Superior temporal gyrus (tissue), 1 donor: ENCODE data around the gene KCNIP2.
A peak's percentile ranks its signal among the peaks of the same experiment; 100 is the strongest.

Experiments
- DNase-seq: peaks from one replicate; pipeline ENCODE4 v3.0.0-alpha.2; 2016; ENCODE audit errors: extremely low spot score

Gene KCNIP2

GRCh38 chr10:101851411-101852116 lies 8.0 kb upstream of the KCNIP2 start:
- no peak for DNase-seq

- DNase-seq = peak; percentile 50
Measured at GRCh38 chr10:101850749-101851148, 7.1 kb upstream of the KCNIP2 start.

GRCh38 chr10:101848894-101849351 lies 5.3 kb upstream of the KCNIP2 start:
- DNase-seq = no peak

GRCh38 chr10:101848408-101848807 lies 4.8 kb upstream of the KCNIP2 start:
- no peak for DNase-seq

- no peak for DNase-seq
Measured at GRCh38 chr10:101845893-101846292, 2.3 kb upstream of the KCNIP2 start.

- no peak for DNase-seq
Measured at GRCh38 chr10:101841826-101842225, 1.8 kb downstream of the KCNIP2 start.

GRCh38 chr10:101840741-101841453 lies 2.7 kb downstream of the KCNIP2 start:
- peak; percentile 90 for DNase-seq

GRCh38 chr10:101840102-101840684 lies 3.4 kb downstream of the KCNIP2 start:
- no peak for DNase-seq

- DNase-seq = no peak
Measured at GRCh38 chr10:101839416-101840063, 4.1 kb downstream of the KCNIP2 start.

- no peak for DNase-seq
Measured at GRCh38 chr10:101839002-101839401, 4.6 kb downstream of the KCNIP2 start.

- no peak for DNase-seq
Measured at GRCh38 chr10:101838416-101838970, 5.1 kb downstream of the KCNIP2 start.

GRCh38 chr10:101837748-101838147 lies 5.9 kb downstream of the KCNIP2 start:
- no peak for DNase-seq

- no peak for DNase-seq
Measured at GRCh38 chr10:101835362-101835761, 8.2 kb downstream of the KCNIP2 start.

- DNase-seq = no peak
Measured at GRCh38 chr10:101834341-101834740, 9.3 kb downstream of the KCNIP2 start.

- no peak for DNase-seq
Measured at GRCh38 chr10:101833466-101833865, 10.1 kb downstream of the KCNIP2 start.

GRCh38 chr10:101832325-101832771 lies 11.3 kb downstream of the KCNIP2 start:
- no peak for DNase-seq

- no peak for DNase-seq
Measured at GRCh38 chr10:101831169-101831811, 12.3 kb downstream of the KCNIP2 start.

- DNase-seq = no peak
Measured at GRCh38 chr10:101830322-101831168, 13.1 kb downstream of the KCNIP2 start.

- no peak for DNase-seq
Measured at GRCh38 chr10:101829561-101830315, 13.9 kb downstream of the KCNIP2 start.
